ENCODE results near the gene ZDHHC21. TPM values are rescaled to one million over a fixed set of nuclear protein-coding genes. Genes with fewer than 3 reads are reported as not detected.

The ZDHHC21 gene
- total RNA-seq, 1 experiment from 2014 or later = 6.8 TPM

DNA sequence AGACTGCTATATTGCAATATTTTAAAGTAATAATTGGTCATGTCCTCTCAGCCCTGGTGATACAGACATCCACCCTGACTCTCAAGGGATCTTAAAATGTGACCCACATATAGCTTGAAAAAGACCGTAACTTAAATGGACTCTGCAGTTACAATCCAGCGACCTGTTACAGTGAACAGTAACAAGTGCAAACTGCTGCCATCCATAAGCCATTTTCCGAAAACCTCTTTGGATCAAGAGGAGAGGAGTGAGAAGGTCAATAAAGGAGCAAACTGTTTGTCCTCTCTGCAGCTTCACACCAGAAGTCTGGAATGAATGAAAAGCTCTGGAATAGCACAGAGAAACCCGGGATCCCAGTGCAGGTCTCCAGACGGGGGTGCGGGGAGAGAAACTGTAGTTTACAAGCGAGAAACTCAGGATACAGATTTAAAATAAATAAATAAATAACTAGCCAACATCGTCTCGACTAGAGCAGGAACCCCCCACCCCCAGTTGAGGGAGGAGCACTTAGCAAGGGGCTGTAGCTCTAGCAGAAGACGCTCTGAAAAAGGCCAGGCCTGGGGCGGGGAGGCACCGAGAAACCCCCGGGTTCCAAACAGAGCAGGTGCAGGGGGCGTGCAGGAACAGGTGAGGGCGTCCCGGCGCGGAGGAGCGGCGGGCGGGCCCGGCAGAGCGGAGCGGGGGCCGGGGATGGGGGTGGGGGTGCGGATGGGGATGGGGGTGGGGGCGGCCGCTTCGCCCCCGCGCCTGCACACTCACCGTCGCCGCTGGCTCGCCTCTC, 572 bp downstream of the ZDHHC21 start:
- intact Hi-C loops (cut with micrococcal nuclease; ENCODE audit: unreplicated experiment) = loop anchor here (10.0 kb wide), 1 partner anchor 72 kb away; no protein-coding TSS in a partner anchor
- ChIA-PET POLR2A (no interaction called here), CTCF (no interaction called here)
- DNase-seq = peak in 1 of 2 experiments; percentile 44
- H3K4me3 Mint-ChIP-seq (ENCODE audit: unreplicated experiment) = peak overlapping the region; percentile 87
- Histone ChIP-seq H3K4me3 (ENCODE audit: low read depth, low read length) (peak overlapping the region; percentile 47), H3K9me3 (no peaks in the 10 kb centered on the region), H3K27me3 (replicated peaks; ENCODE audit: control insufficient read depth, insufficient read depth, low read length) (no peaks in the 10 kb centered on the region), H3K36me3 (ENCODE audit: control insufficient read depth, insufficient read depth, low read length) (no peaks in the 10 kb centered on the region), H3K4me1 (no peaks in the 10 kb centered on the region)
- H3K36me3 Mint-ChIP-seq (ENCODE audit: insufficient read depth, unreplicated experiment) = peaks cover 12% of the 10 kb centered on the region
- peak overlapping the region; percentile 80 for H3K27ac Mint-ChIP-seq (ENCODE audit: unreplicated experiment)
- H3K9me3 Mint-ChIP-seq (ENCODE audit: unreplicated experiment) = no peaks in the 10 kb centered on the region
- no peaks in the 10 kb centered on the region for H3K4me1 Mint-ChIP-seq (ENCODE audit: low read depth, unreplicated experiment)
- TF ChIP-seq, protein P1, sequence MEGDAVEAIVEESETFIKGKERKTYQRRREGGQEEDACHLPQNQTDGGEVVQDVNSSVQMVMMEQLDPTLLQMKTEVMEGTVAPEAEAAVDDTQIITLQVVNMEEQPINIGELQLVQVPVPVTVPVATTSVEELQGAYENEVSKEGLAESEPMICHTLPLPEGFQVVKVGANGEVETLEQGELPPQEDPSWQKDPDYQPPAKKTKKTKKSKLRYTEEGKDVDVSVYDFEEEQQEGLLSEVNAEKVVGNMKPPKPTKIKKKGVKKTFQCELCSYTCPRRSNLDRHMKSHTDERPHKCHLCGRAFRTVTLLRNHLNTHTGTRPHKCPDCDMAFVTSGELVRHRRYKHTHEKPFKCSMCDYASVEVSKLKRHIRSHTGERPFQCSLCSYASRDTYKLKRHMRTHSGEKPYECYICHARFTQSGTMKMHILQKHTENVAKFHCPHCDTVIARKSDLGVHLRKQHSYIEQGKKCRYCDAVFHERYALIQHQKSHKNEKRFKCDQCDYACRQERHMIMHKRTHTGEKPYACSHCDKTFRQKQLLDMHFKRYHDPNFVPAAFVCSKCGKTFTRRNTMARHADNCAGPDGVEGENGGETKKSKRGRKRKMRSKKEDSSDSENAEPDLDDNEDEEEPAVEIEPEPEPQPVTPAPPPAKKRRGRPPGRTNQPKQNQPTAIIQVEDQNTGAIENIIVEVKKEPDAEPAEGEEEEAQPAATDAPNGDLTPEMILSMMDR (IDR thresholded peaks at IDR 0.05; ENCODE audit: insufficient read depth in 1 of 2, low read depth in 1 of 2, low read length in 1 of 2, severe bottlenecking in 1 of 2, unreplicated experiment in 1 of 2) = no peak
- peaks cover 3% of the 10 kb centered on the region for H3K27me3 Mint-ChIP-seq (ENCODE audit: insufficient read depth, unreplicated experiment)
- no TSS peak for BruUV-seq (replicated peaks)

GRCh38 chr9:14690948-14691730, 2.1 kb downstream of the ZDHHC21 start:
- Mint-ChIP-seq H3K36me3 (ENCODE audit: insufficient read depth, unreplicated experiment) (peaks cover 12% of the 10 kb centered on the region), H3K27ac (ENCODE audit: unreplicated experiment) (no peak overlapping the region), H3K27me3 (ENCODE audit: insufficient read depth, unreplicated experiment) (no peaks in the 10 kb centered on the region), H3K4me1 (ENCODE audit: low read depth, unreplicated experiment) (no peaks in the 10 kb centered on the region), H3K9me3 (ENCODE audit: unreplicated experiment) (no peaks in the 10 kb centered on the region), H3K4me3 (ENCODE audit: unreplicated experiment) (no peak overlapping the region)
- H3K9me3 ChIP-seq = no peaks in the 10 kb centered on the region
- no peak for DNase-seq
- TF ChIP-seq, protein P1 (IDR thresholded peaks at IDR 0.05; ENCODE audit: insufficient read depth in 1 of 2, low read depth in 1 of 2, low read length in 1 of 2, severe bottlenecking in 1 of 2, unreplicated experiment in 1 of 2) = no peak
- intact Hi-C loops (cut with micrococcal nuclease; ENCODE audit: unreplicated experiment) = loop anchor here (10.0 kb wide), 1 partner anchor 74 kb away; no protein-coding TSS in a partner anchor
- ChIA-PET CTCF (no interaction called here), POLR2A (no interaction called here)
- no TSS peak for BruUV-seq (replicated peaks)
- no peaks in the 10 kb centered on the region for H3K27me3 ChIP-seq (replicated peaks; ENCODE audit: control insufficient read depth, insufficient read depth, low read length)
- no peaks in the 10 kb centered on the region for H3K36me3 ChIP-seq (ENCODE audit: control insufficient read depth, insufficient read depth, low read length)
- H3K4me3 ChIP-seq (ENCODE audit: low read depth, low read length) = no peak overlapping the region
- no peaks in the 10 kb centered on the region for H3K4me1 ChIP-seq

- POLR2A ChIA-PET = no interaction called here
- intact Hi-C loops (cut with micrococcal nuclease; ENCODE audit: unreplicated experiment) = no loop called here
- H3K4me1 Mint-ChIP-seq (ENCODE audit: low read depth, unreplicated experiment) = no peaks in the 10 kb centered on the region
- no TSS peak for BruUV-seq (replicated peaks)
- no peaks in the 10 kb centered on the region for H3K27me3 Mint-ChIP-seq (ENCODE audit: insufficient read depth, unreplicated experiment)
- no peaks in the 10 kb centered on the region for H3K36me3 Mint-ChIP-seq (ENCODE audit: insufficient read depth, unreplicated experiment)
- TF ChIP-seq, protein P1 (IDR thresholded peaks at IDR 0.05; ENCODE audit: insufficient read depth in 1 of 2, low read depth in 1 of 2, low read length in 1 of 2, severe bottlenecking in 1 of 2, unreplicated experiment in 1 of 2) = no peak
- no peaks in the 10 kb centered on the region for H3K9me3 ChIP-seq
- no peaks in the 10 kb centered on the region for H3K4me1 ChIP-seq
- DNase-seq = no peak
- no peak overlapping the region for H3K4me3 Mint-ChIP-seq (ENCODE audit: unreplicated experiment)
- no peaks in the 10 kb centered on the region for H3K36me3 ChIP-seq (ENCODE audit: control insufficient read depth, insufficient read depth, low read length)
- no peak overlapping the region for H3K4me3 ChIP-seq (ENCODE audit: low read depth, low read length)
- CTCF ChIA-PET = no interaction called here
- H3K27me3 ChIP-seq (replicated peaks; ENCODE audit: control insufficient read depth, insufficient read depth, low read length) = no peaks in the 10 kb centered on the region
- no peak overlapping the region for H3K27ac Mint-ChIP-seq (ENCODE audit: unreplicated experiment)
- H3K9me3 Mint-ChIP-seq (ENCODE audit: unreplicated experiment) = no peaks in the 10 kb centered on the region
Observed at GRCh38 chr9:14687042-14687719, 6.1 kb downstream of the ZDHHC21 start.
